Mesenchymal stem cell (in vitro differentiated cells and primary cell): ENCODE data around the gene AHNAK2.
"Not testable (repeated sequence)": the region's sequence is repeated elsewhere in the genome, so short reads cannot be mapped to it uniquely, and the experiment has no call there.

ENCODE experiments used
- DNase-seq: peaks from one replicate; pipeline ENCODE4 v3.0.0-alpha.2; 2013
- H2AFZ ChIP-seq: one replicate; pipeline ENCODE4 v1.6.1; 2013; ENCODE audit warnings: low read depth, mild to moderate bottlenecking, control low read depth, inconsistent platforms, low read length, moderate library complexity
- H2AK5ac ChIP-seq: 2 replicates; pipeline ENCODE4 v1.6.1; 2013; ENCODE audit warnings: low read length, moderate library complexity, mild to moderate bottlenecking, inconsistent platforms; ENCODE audit not compliant: severe bottlenecking
- H2BK120ac ChIP-seq: one replicate; pipeline ENCODE4 v1.6.1; 2013; ENCODE audit warnings: low read depth, mild to moderate bottlenecking, inconsistent platforms, low read length, moderate library complexity
- H2BK12ac ChIP-seq, 2 experiments: one replicate each; pipeline ENCODE4 v1.6.1; 2013; ENCODE audit warnings: inconsistent platforms in 2 of 2, low read length in 2 of 2, mild to moderate bottlenecking in 2 of 2, moderate library complexity in 2 of 2, control low read depth in 1 of 2
- H2BK15ac ChIP-seq: one replicate; pipeline ENCODE4 v1.6.1; 2013; ENCODE audit warnings: mild to moderate bottlenecking, low read depth, inconsistent platforms; ENCODE audit not compliant: poor library complexity, severe bottlenecking
- H2BK5ac ChIP-seq: 2 replicates; pipeline ENCODE4 v1.6.1; 2013; ENCODE audit warnings: low read depth, mild to moderate bottlenecking, low read length, control low read depth, inconsistent platforms; ENCODE audit not compliant: poor library complexity, severe bottlenecking
- H3K14ac ChIP-seq, 2 experiments: one replicate each; pipeline ENCODE4 v1.6.1; 2013; ENCODE audit warnings: inconsistent platforms in 2 of 2, low read length in 2 of 2, control low read depth in 1 of 2, mild to moderate bottlenecking in 1 of 2, moderate library complexity in 1 of 2
- H3K18ac ChIP-seq, 2 experiments: one replicate each; pipeline ENCODE4 v1.6.1; 2013; ENCODE audit warnings: inconsistent platforms in 2 of 2, low read length in 2 of 2, control low read depth in 1 of 2, low read depth in 1 of 2, mild to moderate bottlenecking in 1 of 2
- H3K23ac ChIP-seq, 2 experiments: one replicate each; pipeline ENCODE4 v1.6.1; 2013; ENCODE audit warnings: inconsistent platforms in 2 of 2, low read length in 2 of 2, mild to moderate bottlenecking in 2 of 2, moderate library complexity in 2 of 2, control low read depth in 1 of 2
- H3K27ac ChIP-seq: 2 replicates; pipeline ENCODE4 v1.5.1; 2013; ENCODE audit warnings: mild to moderate bottlenecking, moderate library complexity, low read length, control low read depth, inconsistent platforms; ENCODE audit not compliant: poor library complexity, severe bottlenecking
- H3K27me3 ChIP-seq, 2 experiments: 2 replicates each; pipeline versions ENCODE4 v1.6.1 to v1.7.0; 2013; ENCODE audit warnings: low read length in 2 of 2, mild to moderate bottlenecking in 2 of 2, moderate library complexity in 2 of 2, control low read depth in 1 of 2, inconsistent platforms in 1 of 2; ENCODE audit not compliant: control insufficient read depth in 1 of 2, insufficient read depth in 1 of 2
- H3K36me3 ChIP-seq, 2 experiments: 2 replicates each; pipeline versions ENCODE4 v1.6.1 to v1.7.0; 2013; ENCODE audit warnings: low read length in 2 of 2, control low read depth in 1 of 2, inconsistent platforms in 1 of 2, low read depth in 1 of 2, mild to moderate bottlenecking in 1 of 2; ENCODE audit not compliant: insufficient read depth in 2 of 2, control insufficient read depth in 1 of 2
- H3K4ac ChIP-seq, 2 experiments: one replicate each; pipeline ENCODE4 v1.6.1; 2013; ENCODE audit warnings: inconsistent platforms in 2 of 2, low read length in 2 of 2, mild to moderate bottlenecking in 2 of 2, moderate library complexity in 2 of 2, control low read depth in 1 of 2, low read depth in 1 of 2
- H3K4me1 ChIP-seq: 2 replicates; pipeline ENCODE4 v1.6.1; 2013; ENCODE audit warnings: low read depth, low read length, control low read depth; ENCODE audit not compliant: control insufficient read depth, insufficient read depth
- H3K4me2 ChIP-seq: 2 replicates; pipeline ENCODE4 v1.6.1; 2013; ENCODE audit warnings: low read length, mild to moderate bottlenecking, inconsistent platforms; ENCODE audit not compliant: poor library complexity, severe bottlenecking
- H3K4me3 ChIP-seq, 2 experiments: 2 replicates each; pipeline versions ENCODE4 v1.5.1 to v1.7.0; 2013; ENCODE audit warnings: low read length in 2 of 2, mild to moderate bottlenecking in 2 of 2, control low read depth in 1 of 2, low read depth in 1 of 2; ENCODE audit not compliant: insufficient read depth in 1 of 2
- H3K79me1 ChIP-seq: replicated peaks from 2 replicates; pipeline ENCODE4 v1.6.1; 2013; ENCODE audit warnings: mild to moderate bottlenecking, control low read depth, low read length, inconsistent platforms; ENCODE audit not compliant: poor library complexity, severe bottlenecking
- H3K9ac ChIP-seq: 2 replicates; pipeline ENCODE4 v1.7.0; 2013; ENCODE audit warnings: mild to moderate bottlenecking, low read length, moderate library complexity
- H3K9me3 ChIP-seq: 2 replicates; pipeline ENCODE4 v1.7.0; 2013; ENCODE audit warnings: mild to moderate bottlenecking, low read length; ENCODE audit not compliant: control insufficient read depth
- H4K8ac ChIP-seq: one replicate; pipeline ENCODE4 v1.6.1; 2013; ENCODE audit warnings: inconsistent platforms, mild to moderate bottlenecking, low read length, moderate library complexity
- H4K91ac ChIP-seq: one replicate; pipeline ENCODE4 v1.6.1; 2013; ENCODE audit warnings: mild to moderate bottlenecking, low read length, inconsistent platforms
- WGBS: methylation state at CpG from one replicate; pipeline ENCODE4 v1.1.7; 2013; ENCODE audit warnings: mixed read lengths; 5-methylcytosine and 5-hydroxymethylcytosine counted together

The AHNAK2 gene

DNA sequence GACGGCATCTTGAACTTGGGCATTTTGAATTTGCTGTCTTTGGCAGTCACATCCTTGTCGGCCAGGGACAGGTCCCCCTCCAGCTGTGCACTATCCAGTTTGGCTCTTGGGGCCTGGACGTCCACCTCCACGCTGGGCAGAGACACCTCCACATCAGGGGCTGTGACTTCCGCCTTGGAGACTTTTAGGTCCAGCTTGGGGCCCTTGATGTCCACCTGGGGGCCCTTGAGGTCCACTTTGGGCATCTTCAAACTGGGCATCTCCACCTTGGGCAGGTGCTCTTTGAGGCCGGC is 34.2 kb downstream of the AHNAK2 start:
- not testable (repeated sequence) for H2BK5ac ChIP-seq, H3K18ac ChIP-seq, H3K9me3 ChIP-seq, H4K8ac ChIP-seq, H2BK12ac ChIP-seq, H2BK120ac ChIP-seq, H3K9ac ChIP-seq, H4K91ac ChIP-seq, H2BK15ac ChIP-seq, H3K79me1 ChIP-seq, H3K27ac ChIP-seq, H3K4me1 ChIP-seq, H2AFZ ChIP-seq, H3K4ac ChIP-seq, H2AK5ac ChIP-seq, H3K27me3 ChIP-seq, DNase-seq, H3K14ac ChIP-seq, H3K23ac ChIP-seq, H3K4me2 ChIP-seq, H3K4me3 ChIP-seq
- H3K36me3 ChIP-seq: peaks cover 75 to 82% of the 10 kb centered on the region in 2 experiments
- 80% methylated on average over 6 of the region's 6 CpGs for WGBS

DNA sequence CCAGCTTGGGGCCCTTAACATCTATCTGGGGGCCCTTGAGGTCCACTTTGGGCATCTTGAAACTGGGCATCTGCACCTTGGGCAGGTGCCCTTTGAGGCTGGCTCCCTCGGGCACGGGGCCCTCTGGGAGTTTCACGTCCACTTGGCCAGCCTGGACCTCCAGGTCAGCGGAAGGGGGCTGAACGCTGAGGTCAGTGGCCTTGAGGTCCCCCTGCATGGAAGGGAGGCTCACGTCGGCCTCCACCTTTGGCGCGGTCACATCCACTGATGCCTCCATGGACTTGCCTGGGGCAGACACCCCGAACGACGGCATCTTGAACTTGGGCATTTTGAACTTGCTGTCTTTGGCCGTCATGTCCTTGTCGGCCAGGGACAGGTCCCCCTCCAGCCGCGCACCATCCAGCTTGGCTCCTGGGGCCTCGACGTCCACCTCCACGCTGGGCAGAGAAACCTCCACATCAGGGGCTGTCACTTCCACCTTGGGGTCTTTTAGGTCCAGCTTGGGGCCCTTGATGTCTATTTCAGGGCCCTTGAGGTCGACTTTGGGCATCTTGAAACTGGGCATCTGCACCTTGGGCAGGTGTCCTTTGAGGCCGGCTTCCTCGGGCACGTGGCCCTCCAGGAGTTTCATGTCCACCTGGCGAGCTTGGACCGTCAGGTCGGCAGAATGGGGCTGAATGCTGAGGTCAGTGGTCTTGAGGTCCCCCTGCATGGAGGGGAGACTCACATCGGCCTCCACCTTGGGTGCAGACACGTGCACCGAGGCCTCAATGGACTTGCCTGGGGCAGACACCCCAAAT is 34.8 kb downstream of the AHNAK2 start:
- H2AFZ ChIP-seq, H3K4me3 ChIP-seq, H4K91ac ChIP-seq, H3K18ac ChIP-seq, H3K9ac ChIP-seq, H3K27me3 ChIP-seq, H3K4me2 ChIP-seq, H2BK12ac ChIP-seq, H3K23ac ChIP-seq, H3K4me1 ChIP-seq, H2BK5ac ChIP-seq, H3K9me3 ChIP-seq, H3K4ac ChIP-seq, H3K14ac ChIP-seq, H2BK120ac ChIP-seq, H2BK15ac ChIP-seq, H3K27ac ChIP-seq, H2AK5ac ChIP-seq, DNase-seq, H4K8ac ChIP-seq, H3K79me1 ChIP-seq: not testable (repeated sequence)
- H3K36me3 ChIP-seq: peaks cover 76 to 80% of the 10 kb centered on the region in 2 experiments
- WGBS: 94% methylated on average over 29 of the region's 29 CpGs

DNA sequence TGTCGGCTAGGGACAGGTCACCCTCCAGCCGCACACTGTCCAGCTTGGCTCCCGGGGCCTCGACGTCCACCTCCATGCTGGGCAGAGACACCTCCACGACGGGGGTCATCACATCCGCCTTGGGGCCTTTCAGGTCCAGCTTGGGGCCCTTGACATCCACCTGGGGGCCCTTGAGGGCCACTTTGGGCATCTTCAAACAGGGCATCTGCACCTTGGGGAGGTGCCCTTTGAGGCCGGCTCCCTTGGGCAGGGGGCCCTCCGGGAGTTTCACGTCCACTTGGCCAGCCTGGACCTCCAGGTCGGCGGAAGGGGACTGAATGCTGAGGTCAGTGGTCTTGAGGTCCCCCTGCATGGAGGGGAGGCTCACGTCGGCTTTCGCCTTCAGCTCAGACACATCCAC is 35.6 kb downstream of the AHNAK2 start:
- Histone ChIP-seq H3K4me1 (no peaks in the 10 kb centered on the region), H3K4ac (no peak overlapping the region), H2BK15ac (no peak overlapping the region), H2AFZ (no peak overlapping the region), H3K9ac (no peak overlapping the region), H2BK120ac (no peak overlapping the region), H3K36me3 (peaks cover 72 to 78% of the 10 kb centered on the region in 2 experiments), H2AK5ac (no peak overlapping the region), H3K4me3 (no peak overlapping the region), H3K9me3 (no peaks in the 10 kb centered on the region), H3K79me1 (no peaks in the 10 kb centered on the region), H3K27me3 (no peaks in the 10 kb centered on the region), H2BK5ac (no peak overlapping the region), H3K23ac (no peak overlapping the region), H2BK12ac (no peak overlapping the region), H3K27ac (no peak overlapping the region), H4K91ac (no peak overlapping the region), H4K8ac (no peak overlapping the region), H3K18ac (no peak overlapping the region), H3K4me2 (no peak overlapping the region), H3K14ac (no peak overlapping the region)
- DNase-seq: no peak
- WGBS: 93% methylated on average over 16 of the region's 16 CpGs

DNA sequence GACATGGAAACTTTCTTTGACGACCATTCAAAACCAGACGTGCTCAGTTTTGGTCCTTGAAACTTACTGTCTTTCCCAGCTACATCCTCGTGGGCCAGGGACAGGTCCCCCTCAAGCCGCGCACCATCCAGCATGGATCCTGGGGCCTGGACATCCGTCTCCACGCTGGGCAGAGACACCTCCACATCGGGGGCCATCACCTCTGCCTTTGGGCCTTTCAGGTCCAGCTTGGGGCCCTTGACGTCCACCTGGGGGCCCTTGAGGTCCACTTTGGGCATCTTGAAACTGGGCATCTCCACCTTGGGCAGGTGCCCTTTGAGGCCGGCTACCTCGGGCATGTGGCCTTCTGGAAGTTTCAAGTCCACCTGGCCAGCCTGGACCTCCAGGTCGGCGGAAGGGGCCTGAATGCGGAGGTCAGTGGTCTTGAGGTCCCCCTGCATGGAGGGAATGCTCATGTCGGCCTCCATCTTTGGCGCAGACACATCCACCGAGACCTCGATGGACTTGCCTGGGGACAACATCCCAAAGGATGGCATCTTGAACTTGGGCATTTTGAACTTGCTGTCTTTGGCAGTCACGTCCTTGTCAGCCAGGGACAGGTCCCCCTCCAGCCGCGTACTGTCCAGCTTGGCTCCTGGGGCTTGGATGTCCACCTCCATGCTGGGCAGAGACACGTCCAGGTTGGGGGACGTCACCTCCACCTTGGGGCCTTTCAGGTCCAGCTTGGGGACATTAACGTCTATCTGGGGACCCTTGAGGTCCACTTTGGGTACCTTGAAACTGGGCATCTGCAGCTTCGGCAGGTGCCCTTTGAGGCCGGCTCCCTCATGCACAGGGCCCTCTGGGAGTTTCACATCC is 36.4 kb downstream of the AHNAK2 start:
- Histone ChIP-seq H2BK120ac (no peak overlapping the region), H3K9me3 (no peaks in the 10 kb centered on the region), H3K27ac (no peak overlapping the region), H2AFZ (no peak overlapping the region), H3K4me2 (no peak overlapping the region), H3K23ac (no peak overlapping the region), H2BK5ac (no peak overlapping the region), H3K18ac (no peak overlapping the region), H3K4me1 (no peaks in the 10 kb centered on the region), H4K91ac (no peak overlapping the region), H3K4ac (no peak overlapping the region), H3K79me1 (no peaks in the 10 kb centered on the region), H3K36me3 (peaks cover 64 to 80% of the 10 kb centered on the region in 2 experiments), H4K8ac (no peak overlapping the region), H3K4me3 (no peak overlapping the region), H3K14ac (no peak overlapping the region), H2AK5ac (no peak overlapping the region), H2BK15ac (no peak overlapping the region), H2BK12ac (no peak overlapping the region), H3K27me3 (no peaks in the 10 kb centered on the region), H3K9ac (no peak overlapping the region)
- WGBS: 96% methylated on average over 26 of the region's 26 CpGs
- no peak for DNase-seq
